Epithelial cell of esophagus (primary cell): ENCODE results near the gene ZNF227.

Experiments
- DNase-seq: peaks from one replicate; pipeline ENCODE4 v3.0.0; 2010; ENCODE audit warnings: low read depth
- H3K4me3 ChIP-seq: 2 replicates; pipeline ENCODE4 v1.5.1; 2011; ENCODE audit warnings: mild to moderate bottlenecking, low read length, control low read depth
- TF ChIP-seq, protein P1 (sequence below): IDR thresholded peaks from 2 replicates; pipeline ENCODE4 v1.5.1; 2011; ENCODE audit warnings: low read depth, mild to moderate bottlenecking, low read length, control low read depth, inconsistent platforms; ENCODE audit not compliant: insufficient read depth; ENCODE audit errors: missing control alignments

Gene ZNF227

DNA sequence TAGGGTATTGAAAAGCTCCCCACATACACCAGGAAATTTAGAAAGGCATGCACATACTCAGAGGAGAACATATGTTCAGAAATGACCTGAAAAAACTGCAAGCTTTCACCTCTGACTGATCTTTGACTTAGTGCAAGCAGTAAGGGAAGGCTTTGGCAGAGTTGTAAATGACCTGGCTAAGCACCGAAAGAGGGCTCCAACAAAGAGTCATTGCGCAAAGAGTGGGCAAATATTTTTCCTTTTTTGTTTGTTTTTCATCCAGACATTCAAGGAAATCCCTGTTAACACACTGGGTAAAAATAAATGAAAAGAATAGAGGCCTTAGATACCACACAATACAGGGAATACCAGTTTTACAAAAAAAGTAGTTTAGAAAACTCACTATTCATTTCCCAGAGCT, 42.2 kb downstream of the ZNF227 start:
- no peak overlapping the region for H3K4me3 ChIP-seq
- TF ChIP-seq, protein P1, sequence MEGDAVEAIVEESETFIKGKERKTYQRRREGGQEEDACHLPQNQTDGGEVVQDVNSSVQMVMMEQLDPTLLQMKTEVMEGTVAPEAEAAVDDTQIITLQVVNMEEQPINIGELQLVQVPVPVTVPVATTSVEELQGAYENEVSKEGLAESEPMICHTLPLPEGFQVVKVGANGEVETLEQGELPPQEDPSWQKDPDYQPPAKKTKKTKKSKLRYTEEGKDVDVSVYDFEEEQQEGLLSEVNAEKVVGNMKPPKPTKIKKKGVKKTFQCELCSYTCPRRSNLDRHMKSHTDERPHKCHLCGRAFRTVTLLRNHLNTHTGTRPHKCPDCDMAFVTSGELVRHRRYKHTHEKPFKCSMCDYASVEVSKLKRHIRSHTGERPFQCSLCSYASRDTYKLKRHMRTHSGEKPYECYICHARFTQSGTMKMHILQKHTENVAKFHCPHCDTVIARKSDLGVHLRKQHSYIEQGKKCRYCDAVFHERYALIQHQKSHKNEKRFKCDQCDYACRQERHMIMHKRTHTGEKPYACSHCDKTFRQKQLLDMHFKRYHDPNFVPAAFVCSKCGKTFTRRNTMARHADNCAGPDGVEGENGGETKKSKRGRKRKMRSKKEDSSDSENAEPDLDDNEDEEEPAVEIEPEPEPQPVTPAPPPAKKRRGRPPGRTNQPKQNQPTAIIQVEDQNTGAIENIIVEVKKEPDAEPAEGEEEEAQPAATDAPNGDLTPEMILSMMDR = no peak
- DNase-seq = no peak

DNA sequence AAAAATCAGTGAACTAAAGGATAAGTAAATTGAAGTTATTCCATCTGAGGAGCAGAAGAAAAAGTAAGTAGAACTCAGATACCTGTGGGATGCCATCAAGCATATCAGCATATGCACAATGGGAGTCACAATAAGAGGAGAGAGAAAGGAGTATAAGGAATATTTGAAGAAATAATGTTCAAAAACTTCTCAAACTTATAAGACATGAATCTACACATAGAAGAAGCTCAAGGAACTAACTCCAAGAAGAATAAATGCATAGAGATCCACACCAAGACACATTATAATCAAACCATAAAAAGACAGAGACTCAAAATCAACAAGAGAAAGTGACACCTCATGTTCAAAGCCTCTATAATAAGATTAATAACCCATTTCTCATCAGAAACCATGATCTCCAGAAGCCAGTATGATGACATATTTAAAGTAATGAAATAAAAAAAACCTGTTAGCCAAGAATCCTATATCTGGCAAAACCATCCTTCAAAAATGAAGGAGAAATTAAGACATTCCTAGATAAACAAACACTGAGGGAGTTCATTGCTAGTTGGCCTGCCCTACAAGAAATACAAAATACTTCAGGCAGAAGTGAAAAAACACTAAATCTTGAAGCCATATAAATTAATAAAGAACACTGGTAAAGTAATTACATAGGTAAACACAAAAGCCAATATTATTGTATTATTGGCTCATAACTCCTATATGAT, 43.5 kb downstream of the ZNF227 start:
- no peak overlapping the region for H3K4me3 ChIP-seq
- no peak for DNase-seq
- TF ChIP-seq, protein P1 = no peak

DNA sequence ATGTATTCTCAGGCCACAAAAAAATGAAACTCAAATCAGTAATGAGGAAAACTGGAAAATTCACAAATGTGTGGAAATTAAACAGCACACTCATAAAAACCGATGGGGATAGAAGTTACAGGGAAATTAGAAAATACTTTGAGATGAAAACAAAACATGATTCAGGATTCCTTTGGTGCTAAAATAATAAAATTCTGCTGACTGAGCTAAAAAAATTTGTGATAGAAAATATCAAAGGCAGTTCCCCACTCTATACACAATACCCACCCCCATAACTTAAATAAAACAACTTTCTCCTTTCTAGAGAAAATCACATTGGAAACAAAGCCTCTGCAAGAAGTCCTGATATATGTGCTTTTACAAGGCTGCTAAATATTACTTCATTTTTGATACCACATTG, 45.8 kb downstream of the ZNF227 start:
- TF ChIP-seq, protein P1 = no peak
- no peak for DNase-seq
- H3K4me3 ChIP-seq = no peak overlapping the region

DNA sequence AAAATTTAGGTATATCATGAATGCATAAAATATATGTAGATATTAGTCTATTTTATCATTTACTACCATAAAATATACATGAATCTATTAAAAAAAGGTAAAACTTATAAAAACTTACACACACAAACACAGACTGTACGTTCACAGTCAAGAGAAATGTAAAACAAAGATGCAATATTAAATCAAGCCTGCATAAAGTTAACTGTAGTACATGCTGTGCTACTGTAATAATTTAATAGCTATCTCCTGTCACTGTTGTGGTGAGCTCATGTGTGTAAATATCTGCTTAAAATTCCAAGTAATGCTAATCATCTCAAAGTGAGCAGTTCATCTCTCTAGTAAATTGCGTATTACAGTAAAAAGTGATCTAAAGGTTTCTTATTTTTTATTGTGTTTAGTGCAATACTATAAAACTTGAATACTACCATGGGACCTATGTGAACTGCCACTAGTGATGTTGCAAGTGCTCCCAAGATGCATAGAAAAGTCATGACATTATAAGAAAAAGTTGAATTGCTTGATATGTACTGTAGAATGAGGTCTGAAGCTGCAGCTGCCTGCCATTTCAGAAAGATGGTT, 46.6 kb downstream of the ZNF227 start:
- TF ChIP-seq, protein P1 = no peak
- no peak for DNase-seq
- no peak overlapping the region for H3K4me3 ChIP-seq

DNA sequence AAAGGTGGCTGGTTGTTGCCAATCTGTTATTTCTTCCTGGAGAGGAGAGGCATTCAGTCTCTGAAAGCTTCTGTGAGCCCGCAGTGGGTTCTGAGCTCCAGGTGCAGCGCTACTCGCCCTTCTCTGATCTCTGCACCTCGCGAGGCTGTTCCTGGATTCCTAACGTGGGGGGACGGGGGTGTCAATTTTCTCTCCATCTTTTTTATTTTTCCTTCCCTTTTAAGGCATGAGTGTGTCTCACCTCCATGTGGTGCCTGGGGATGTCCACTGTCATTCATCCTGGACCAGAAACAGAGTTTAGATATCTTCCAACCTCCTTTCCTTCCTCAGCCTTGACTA, 48.0 kb downstream of the ZNF227 start:
- no peak for DNase-seq
- H3K4me3 ChIP-seq = peak overlapping the region; percentile 46

DNA sequence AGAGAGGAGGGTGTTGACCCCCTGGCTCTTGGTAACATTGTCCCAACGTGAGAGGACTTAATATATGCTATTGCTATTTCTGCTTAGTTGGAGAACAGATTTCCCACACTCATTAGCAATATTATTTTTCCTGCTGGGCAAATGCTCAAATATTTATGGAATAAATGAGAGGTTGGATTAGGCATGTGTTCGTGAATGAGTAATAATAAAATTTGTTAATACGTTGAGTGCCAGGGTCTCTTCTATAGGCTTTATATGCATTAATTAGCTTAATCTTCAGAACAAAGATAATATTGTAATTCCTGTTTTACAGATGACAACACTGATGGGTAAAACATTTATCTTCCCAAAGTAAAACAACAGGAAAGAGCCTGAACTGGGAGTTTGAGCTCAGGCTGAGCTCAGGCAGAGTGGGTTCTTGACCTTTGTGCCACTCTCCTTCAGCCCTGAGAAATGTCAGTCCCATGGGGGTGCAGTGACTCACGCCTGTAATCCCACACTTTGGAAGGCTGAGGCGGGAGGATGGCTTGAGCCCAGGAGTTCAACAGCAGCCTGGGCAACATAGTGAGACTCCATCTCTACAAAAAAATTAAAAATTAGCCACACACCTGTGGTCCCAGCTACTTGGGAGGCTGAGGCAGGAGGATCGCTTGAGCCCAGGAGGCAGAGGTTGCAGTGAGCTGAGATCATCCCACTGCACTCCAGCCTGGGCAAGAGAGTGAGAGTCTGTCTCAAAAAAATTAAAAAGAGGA, 48.5 kb downstream of the ZNF227 start:
- DNase-seq = no peak
- TF ChIP-seq, protein P1 = no peak
- H3K4me3 ChIP-seq = no peak overlapping the region

More for the DNA sequence above, 48.0 kb downstream of the ZNF227 start:
- TF ChIP-seq, protein P1 = no peak
